HG03025 (cell line): Measurements from ENCODE around the gene DIS3L2.

ENCODE experiments used
- ATAC-seq: cut with Tn5 transposase; IDR thresholded peaks from one replicate; pipeline ENCODE4 v1.9.1; 2021; ENCODE audit warnings: mild to moderate bottlenecking, moderate library complexity; ENCODE audit not compliant: unreplicated experiment, low FRiP score

DIS3L2 gene

DNA sequence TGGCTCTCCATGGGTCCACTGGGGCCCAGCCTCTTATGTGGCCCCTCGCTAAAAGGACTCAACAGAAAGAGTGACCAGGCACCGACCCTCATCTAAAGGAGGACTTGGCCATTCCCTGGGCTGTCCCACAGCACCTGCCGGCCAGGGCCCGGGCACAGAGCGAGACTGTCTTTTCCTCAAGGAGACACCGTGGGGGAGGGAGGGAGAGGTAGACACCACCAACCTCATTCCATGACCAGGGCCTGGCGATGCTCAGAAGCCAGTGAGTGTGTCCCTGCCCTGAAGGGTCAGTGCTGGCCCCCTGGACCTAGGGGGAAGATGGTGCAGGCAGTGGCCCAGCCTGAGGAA, 377.2 kb downstream of the DIS3L2 start:
- no peak for ATAC-seq

DNA sequence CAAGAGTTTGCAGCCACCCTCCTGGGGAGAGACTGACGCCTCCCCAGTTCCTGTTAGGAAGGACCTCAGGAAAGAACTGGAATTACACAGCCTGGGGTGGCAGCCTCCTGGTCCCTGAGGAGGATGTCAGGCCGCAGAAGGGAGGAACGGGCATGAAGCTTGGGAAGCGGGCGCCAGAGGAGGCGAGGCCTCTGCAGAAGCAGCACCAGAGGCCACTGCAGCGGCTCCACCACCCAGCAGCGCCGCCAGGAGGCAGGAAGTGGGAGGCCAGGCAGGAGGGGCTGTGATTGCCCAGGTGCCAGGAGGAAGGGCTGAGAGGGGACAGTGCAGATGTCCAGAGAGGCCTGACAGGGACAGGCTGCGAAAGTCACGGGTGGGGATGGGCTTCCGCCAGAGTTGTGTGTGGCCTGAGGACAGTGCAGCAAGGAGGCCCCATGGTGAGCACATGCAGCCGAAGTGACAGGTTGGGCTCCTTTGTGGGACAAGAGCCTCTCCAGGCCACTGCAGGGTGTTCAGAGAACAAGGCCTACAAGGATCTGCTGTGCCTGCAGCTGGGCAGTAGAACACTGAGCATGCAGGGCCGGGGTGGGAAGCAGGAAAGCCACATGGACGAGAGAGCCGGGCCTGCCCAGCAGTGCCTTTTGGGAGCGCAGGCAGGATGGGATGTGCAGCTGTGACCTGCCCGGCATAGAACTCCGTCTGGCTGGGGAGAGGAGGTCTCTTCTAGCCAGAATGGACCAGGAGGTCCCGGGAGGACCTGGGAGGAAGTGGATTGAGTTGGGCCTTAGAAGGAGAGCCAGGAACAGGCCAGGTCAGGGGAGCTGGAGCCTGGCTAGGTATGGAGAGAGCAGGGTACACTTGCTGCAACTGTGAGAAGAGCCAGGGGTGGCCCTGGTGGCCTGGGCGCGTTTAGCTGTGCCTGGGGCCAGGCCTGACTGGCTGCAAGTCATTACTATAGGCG, 377.9 kb downstream of the DIS3L2 start:
- ATAC-seq, result no peak

DNA sequence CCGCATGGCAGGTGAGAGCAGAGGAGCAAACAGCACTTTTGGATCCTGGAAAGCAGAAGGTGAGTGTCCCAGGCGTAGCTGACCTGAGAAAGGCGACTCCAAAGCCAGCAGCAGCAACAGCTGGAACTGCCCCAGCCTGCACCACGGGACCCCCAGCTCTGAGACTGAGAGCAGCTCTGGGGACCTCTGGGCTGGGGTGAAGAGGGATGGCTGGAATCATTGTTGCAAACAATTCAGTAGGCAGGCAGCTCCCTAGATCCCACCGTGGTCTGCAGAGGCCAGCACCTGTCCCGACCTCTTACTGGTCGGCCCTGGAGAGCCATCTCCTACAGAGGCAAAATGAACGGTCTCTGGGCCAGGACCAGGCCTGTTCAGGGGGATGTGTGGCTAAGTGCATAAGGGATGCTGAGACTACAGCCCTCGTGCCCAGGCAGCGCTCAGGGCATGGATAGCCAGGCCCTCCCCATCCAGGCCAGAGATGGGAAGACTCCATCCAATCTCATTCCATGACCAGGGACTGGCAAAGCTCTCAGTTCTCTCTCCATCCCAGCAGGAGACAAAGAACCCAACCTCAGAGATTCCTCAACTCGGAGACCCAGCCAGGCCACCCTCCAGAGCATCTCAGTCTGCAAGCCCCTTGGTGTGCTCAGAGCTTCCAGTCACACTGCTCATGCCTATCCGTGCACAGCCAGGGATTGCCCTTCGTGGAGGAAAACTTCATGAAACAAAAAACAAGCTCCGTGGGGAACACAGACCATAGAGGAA, 378.8 kb downstream of the DIS3L2 start:
- no peak for ATAC-seq

DNA sequence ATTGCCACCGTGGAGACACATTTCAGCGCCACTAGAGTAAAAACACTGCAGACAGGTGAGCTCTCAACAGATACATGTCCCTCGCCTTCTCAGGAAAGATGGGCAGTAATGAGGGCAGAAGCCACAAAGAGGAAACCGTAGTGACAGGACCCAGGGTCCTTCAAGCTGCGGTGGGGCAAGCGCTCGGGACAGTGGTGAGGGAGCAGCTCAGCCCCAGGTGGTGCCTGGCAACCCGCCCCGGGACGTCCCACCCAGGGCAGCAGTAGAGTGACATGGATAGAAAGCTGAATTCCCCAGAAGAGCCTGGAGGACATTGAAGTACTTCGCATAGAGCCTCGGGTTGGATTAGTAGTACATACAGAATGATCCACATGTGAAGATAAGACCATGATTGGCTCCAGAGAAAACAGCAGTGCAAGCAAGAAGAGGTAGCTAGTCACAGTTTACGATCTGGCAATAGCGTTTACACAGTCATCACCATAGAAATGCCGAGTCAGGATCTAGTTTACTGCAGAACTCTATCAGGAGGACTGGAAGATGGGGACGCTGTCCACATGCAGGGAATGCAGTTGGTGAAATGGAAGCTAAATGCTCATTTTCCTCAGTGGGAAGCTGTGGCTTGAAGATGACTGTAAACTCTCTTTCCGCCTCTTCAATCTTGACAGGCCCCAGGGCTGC, 379.7 kb downstream of the DIS3L2 start:
- no peak for ATAC-seq

DNA sequence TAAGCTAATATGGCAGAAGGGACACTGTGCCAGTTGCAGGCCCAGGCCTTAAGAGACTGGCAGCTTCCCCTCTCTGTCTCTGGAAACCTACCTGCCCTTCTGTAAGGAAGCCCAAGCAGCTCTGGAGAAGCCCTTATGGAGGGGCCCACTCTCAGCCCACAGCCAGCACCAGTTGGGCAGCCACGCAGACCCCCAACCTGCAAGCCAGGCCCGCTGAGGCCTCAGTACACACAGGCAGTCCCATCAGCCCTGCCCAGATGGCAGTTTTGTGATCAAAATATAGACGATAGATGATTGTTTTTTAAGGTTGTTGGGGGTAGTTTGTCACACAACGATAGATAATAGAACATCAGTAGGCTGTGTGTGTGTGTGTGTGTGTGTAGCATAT, 380.2 kb downstream of the DIS3L2 start:
- no peak for ATAC-seq

DNA sequence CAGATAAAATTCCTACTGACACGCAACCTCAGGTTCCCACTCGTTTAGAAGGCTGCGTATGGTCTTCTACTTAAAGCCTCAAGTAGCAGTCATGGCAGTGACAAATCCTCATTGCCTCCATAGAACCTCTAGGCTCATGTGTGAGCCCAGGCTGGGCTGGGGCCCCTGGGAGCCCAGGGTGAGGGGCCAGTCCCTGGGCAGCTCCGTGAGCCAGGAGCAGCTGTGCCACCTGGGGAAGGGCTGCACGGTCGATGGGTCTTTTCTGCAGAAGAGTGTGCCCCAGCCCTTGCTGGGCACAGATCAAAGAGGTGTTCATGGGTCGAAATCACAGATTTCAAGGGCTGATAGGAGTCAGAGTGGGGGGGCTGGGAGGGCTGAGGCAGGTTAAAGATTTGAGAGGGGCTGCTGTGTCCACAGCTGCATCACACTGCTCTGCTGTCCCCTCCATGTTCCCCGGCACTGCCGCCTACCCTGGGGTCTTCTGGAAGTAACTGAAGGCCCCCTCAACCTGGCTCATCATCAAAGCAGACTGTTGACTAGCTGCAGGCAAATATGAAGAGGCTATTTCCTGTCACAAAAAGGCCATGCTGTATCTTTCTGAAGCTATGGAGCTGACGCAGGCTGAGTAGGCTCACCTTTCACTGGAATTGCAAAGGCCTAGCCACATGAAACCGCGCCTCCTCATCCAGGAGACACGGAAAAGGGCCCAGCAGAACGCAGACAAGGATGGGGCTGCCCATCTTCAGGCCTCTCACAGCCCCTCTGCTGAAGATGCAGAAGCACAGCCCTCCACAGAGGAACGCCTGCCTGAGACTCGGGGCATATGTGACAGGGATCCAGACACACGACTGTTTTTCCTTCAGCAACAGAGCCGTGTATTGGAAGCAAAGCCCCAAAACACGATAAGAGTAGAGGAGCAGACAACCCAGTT, 381.4 kb downstream of the DIS3L2 start:
- ATAC-seq, result no peak

DNA sequence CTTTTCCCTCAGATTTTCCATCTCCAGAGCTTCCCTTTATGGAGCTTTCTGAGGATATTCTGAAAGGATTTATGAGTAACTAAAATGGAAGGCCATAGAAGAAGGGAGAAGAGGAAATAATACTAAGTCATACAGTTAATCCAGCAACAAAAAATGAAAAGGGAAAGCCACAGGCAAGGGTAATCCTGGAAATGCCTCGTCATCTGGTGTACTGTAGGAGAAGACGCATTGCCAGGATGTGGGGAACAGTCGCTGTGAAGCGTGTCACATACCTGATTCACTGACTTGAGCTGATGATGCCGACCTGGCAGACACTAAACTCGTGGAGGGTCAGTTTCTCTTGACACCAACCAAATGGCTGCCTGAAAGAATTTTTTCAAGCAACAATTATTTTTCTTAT, 382.3 kb downstream of the DIS3L2 start:
- no peak for ATAC-seq

DNA sequence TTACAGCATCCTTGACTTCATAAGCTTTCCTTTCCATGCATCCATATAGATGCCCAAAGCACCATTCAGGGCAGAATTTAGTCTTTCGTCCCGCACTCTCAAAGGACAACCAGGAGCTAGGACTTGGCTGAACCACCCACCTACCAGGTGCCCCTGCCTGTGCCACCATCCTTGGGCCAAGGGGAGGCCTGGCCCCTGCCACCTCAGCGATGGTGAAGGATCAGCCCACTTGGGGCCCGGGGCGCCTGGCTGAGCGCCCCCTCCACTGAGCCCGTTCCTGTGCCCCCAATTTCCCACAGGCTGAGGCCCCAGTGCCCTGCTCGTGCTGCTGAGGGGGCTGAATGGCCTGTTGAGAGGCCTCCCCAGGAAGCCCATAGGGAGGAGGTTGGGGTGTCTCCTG, 383.7 kb downstream of the DIS3L2 start:
- no peak for ATAC-seq

DNA sequence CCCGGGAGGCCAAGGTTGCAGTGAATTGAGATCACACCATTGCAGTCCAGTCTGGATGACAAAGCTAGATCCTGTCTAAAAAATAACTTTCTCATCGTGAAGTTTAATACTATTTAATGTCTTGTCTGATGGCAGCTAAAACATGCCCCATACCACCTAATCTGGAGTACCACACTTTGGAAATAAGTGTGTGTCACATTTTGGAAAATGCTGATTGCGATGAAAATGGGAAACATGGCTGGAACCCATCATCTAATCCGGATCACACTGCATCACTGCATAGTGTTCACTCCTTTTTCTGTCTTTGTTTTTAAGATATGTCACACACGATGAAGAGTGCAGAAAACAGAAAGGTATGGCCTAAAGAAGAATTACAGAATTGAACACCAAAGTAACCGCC, 385.9 kb downstream of the DIS3L2 start:
- no peak for ATAC-seq

DNA sequence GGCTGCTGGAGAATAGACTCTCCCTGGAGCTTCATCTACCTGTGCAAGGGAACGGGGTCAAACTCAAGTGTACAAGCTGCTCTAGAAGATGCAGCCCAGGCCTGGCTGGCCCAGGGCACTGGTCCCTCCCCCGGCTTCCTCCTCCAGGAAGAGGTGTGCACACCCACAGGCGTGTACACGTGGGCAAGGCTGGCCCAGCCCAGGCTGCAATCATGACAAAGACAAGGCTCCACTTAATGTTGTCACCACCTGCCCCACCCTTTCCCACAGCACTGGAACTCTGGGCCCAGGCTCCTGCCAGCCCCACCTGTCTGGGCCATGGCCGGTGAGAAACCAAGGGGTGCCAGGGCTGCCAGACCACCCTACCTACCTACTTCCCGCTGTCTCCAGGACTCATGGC, 387.4 kb downstream of the DIS3L2 start:
- no peak for ATAC-seq

DNA sequence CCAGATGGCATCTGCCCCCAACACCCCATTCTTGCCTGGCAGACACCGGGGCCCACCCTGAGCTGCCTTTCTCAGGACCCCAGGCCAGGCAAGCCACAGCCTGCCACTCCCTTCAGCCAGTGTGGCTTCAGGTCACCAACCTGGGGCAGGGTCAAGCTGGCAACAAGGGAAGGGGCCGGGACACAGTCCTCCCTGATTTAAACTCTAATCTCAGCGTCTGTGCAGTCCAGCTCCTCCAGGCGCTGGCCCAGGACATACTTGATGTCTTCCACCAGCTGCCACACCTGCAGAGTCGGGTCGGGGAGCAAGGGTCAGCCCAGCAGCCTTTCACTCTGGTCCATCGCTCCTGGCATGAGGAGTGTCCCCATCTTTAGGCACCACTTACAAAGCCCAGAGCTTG, 388.0 kb downstream of the DIS3L2 start:
- no peak for ATAC-seq

DNA sequence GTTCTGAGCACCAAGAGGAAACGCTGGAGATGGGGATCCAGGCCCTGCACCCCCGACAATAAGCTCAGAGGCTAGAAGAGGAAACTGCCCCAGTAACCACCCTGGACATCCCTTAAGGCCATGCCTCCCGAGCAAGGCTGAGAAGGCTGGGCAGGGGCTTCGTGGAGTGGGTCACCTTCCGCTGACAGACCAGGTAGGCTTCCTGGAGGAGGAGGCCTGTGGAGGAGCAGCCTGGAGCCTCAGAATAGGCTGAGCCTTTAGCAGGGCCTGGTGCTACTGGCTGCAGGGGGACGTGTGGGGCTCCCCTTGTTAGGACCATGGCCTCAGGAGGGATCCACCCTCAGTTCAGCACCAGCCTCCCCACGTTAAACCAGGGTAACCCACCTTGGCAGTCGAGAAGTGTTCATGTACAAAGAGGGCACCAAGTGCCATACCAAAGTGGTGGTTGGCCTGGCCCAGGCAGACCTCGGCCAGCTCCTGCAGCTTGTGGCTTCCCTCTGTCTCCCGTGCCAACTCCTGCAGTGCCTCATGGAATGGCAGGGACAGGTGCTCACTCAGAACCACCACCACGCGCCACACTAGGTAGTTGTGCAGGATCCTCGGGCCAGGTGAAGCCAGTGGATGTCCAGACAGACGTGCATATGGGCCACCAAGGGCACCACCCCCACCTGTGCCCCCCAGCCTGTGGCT, 388.6 kb downstream of the DIS3L2 start:
- no peak for ATAC-seq

DNA sequence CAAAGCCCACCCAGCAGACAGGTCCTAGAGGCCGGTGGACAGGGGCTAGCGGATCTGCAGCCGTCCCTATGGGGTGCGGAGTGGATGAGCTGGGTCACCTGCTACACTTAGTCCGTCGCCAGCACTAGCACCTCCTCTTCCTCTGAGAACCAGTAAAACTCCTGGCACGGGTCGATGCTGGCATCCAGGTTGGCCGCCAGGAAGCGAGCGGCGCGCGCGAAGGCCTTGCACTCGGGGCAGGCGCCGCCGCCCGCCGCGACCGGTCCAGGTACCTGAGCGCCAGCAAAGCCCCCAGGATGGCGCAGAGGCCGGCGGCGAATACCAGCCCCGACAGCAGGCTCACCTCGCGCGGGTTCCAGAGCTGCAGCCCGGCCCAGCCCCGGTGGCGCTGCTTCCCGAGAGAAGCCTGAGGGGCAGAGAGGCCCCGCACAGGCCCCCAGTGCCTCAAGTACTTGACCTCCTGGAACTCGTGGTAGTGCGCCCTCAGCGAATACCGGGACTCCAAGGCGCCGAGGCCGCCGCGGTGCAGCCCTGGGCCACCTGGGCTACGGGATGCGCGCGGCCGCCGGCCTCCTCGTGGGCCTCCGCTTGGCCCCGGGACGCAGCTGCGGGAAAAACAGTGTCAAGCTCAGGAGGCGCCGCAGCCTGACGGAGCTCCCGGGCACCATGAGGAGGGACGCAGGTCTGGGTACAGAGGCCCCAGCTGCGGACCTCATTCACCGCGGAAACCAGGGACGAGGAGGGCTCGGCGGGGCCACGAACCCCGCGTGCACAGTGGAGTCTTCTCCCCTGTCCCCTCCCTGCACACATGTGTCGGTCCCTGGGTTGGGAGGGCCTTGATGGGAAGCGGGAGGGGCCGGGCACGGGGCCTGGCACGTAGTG, 389.5 kb downstream of the DIS3L2 start:
- no peak for ATAC-seq

DNA sequence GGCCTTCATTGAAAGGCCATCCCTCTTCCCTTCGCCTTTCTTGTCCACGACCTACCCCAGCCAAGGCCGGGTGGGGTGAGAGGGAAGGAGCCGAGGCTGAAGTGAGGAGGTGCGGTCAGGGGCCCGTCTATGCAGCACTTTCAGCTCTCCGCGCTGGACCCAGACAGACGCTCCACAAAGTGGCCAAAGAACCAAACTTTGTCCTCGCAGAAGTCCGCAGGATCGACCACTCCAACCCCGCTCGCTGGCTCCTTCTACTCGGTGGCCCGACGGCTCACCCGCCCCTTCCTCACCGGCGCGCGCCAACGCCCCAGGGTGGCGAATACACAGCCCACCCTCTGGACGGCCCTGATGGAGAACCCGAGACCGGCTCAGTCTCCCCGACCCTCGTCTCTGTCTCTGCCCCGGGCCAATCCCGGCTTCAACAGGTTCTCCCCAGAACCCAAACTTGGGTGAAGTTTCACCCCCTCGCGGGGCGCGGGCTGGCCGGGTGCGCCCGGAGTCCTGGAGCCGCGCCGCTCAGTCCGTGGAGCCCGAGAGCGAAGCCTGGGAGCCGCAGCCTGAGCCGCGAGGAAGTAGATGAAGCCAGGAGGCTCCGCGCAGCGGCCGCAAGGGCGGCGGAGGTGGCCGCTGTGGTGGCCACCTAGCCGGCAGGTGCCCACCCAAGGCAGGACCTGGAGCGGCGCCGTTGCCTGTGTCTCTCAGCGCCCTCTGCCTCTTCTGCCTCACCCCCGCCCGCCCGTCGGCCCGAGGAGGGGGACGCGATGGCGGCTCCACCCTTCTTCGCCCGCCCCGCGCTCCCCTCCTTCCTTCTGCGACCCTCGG, 390.4 kb downstream of the DIS3L2 start:
- no peak for ATAC-seq

DNA sequence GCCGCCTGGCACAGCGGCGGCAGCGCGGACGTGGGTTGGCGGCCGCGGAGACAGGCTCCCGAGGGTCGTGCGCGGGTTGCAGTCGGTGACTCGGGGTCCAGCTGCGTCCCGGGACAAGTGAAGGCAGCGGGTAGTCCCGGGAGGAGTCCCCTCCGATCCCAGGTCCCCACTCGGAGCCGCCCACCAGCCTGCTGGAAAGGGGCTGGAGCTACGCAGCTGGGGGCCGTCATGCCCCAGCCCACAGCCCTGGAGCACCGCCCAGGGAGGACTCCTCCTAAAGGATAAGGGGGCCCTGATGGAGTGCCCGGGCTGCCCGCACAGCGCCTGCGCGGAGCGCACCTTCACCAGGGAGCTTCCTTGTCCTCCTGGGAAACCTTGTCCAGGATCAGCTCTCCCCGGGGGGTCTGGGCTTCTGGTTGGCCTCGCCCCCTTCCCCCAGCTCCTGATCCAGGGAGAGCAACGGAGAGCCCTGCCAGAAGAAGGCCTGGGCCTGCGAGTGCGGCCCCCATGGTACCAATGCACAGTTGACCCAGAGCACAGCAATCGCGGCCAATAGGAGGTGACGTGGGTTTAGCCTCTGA, 391.1 kb downstream of the DIS3L2 start:
- no peak for ATAC-seq

DNA sequence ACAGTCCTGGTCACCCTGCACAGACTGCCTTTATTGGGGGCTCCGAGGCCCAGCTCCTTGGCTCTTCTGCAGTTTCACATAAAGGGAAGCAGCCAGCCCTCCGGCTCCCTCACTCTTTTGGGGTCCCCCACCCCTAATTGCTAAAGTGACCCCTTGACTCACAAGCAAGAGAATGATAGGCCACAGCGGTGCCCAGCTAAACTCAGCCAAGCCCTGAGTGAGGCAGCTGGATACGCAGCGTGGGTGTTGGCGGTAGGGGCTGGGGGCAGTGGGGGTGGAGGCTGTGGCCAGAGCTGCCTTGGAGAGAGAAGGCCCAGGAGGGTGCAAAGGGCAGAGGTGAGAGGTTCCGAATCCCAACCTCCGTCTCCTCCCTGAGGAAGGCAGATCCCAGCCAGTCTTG, 391.6 kb downstream of the DIS3L2 start:
- no peak for ATAC-seq

DNA sequence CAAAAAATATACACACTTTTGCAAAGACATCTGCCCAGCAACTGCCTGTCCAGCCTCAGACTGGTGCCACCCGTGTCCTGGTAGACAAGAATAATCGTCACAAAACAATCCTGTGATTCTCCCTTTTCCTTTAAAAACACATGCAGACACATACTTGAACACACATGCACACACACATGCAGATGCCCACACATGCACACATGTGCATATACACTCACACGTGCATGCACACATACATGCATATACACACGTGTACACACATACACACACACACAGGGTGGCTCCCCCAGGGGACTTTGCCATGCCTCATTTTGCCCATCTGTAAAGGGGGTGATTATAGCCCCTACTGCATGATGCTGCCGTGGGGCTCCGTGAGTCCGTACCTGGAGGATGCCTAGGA, 392.1 kb downstream of the DIS3L2 start:
- ATAC-seq, result no peak

DNA sequence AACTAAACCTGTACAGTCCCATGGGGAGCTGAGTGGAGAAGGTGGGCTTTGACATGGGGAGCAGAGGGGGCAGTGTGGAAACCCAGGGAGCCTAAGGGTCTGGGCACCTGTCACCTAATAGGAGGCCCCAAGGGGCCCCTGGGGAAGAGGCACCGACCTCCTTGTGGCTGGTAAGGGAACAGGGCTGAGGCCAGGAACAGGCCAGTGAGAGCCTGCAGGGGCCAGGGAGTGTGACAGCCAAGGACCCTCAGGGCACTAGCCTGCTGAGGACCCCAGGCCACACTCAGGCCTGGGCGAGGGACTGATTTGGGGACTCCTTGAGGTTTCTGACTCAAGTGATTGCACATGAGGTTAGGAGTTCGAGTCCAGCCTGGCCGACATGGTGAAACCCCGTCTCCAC, 392.6 kb downstream of the DIS3L2 start:
- ATAC-seq, result no peak
